Mesendoderm (in vitro differentiated cells): ENCODE measurements around the gene LRRC32.

Source experiments
- DNase-seq: peaks from one replicate; pipeline ENCODE4 v3.0.0; 2013
- H2AK5ac ChIP-seq: 2 replicates; pipeline ENCODE4 v1.6.1; 2013; ENCODE audit warnings: low read length, inconsistent platforms
- H2BK120ac ChIP-seq: 2 replicates; pipeline ENCODE4 v1.6.1; 2013; ENCODE audit warnings: low read depth, mild to moderate bottlenecking, low read length, moderate library complexity, mixed read lengths
- H2BK15ac ChIP-seq: replicated peaks from 2 replicates; pipeline ENCODE4 v1.6.1; 2013; ENCODE audit warnings: low read depth, mild to moderate bottlenecking, moderate library complexity
- H2BK5ac ChIP-seq: 2 replicates; pipeline ENCODE4 v1.6.1; 2013; ENCODE audit warnings: low read length, inconsistent platforms
- H3K18ac ChIP-seq: 2 replicates; pipeline ENCODE4 v1.6.1; 2013; ENCODE audit warnings: mild to moderate bottlenecking, low read length, mixed read lengths
- H3K23ac ChIP-seq: one replicate; pipeline ENCODE4 v1.6.1; 2013; ENCODE audit warnings: low read length
- H3K27ac ChIP-seq: 2 replicates; pipeline ENCODE4 v1.5.1; 2013; ENCODE audit warnings: low read depth, mild to moderate bottlenecking, inconsistent platforms, low read length, moderate library complexity
- H3K27me3 ChIP-seq: 2 replicates; pipeline ENCODE4 v1.6.1; 2013; ENCODE audit warnings: low read length, control low read depth, mild to moderate bottlenecking, inconsistent platforms; ENCODE audit not compliant: insufficient read depth, poor library complexity
- H3K36me3 ChIP-seq: 2 replicates; pipeline ENCODE4 v1.6.1; 2013; ENCODE audit warnings: low read length, inconsistent platforms; ENCODE audit not compliant: control insufficient read depth, insufficient read depth
- H3K4ac ChIP-seq: one replicate; pipeline ENCODE4 v1.6.1; 2013; ENCODE audit warnings: low read depth, mild to moderate bottlenecking, low read length, moderate library complexity
- H3K4me1 ChIP-seq: 2 replicates; pipeline ENCODE4 v1.6.1; 2013; ENCODE audit warnings: low read depth, low read length, inconsistent platforms; ENCODE audit not compliant: control insufficient read depth
- H3K4me2 ChIP-seq: 2 replicates; pipeline ENCODE4 v1.6.1; 2013; ENCODE audit warnings: low read length
- H3K4me3 ChIP-seq: 2 replicates; pipeline ENCODE4 v1.5.1; 2013; ENCODE audit warnings: mild to moderate bottlenecking, low read length
- H3K56ac ChIP-seq: one replicate; pipeline ENCODE4 v1.6.1; 2013; ENCODE audit warnings: low read length
- H3K79me1 ChIP-seq: 2 replicates; pipeline ENCODE4 v1.6.1; 2013; ENCODE audit warnings: low read length, inconsistent platforms
- H3K79me2 ChIP-seq: 2 replicates; pipeline ENCODE4 v1.6.1; 2013; ENCODE audit warnings: mild to moderate bottlenecking, low read length; ENCODE audit not compliant: control insufficient read depth, insufficient read depth
- H3K9ac ChIP-seq: 2 replicates; pipeline ENCODE4 v1.6.1; 2013; ENCODE audit warnings: low read length, inconsistent platforms
- H4K5ac ChIP-seq: one replicate; pipeline ENCODE4 v1.6.1; 2013; ENCODE audit warnings: low read length
- H4K8ac ChIP-seq: one replicate; pipeline ENCODE4 v1.6.1; 2013; ENCODE audit warnings: low read depth, mild to moderate bottlenecking, control low read depth, low read length, moderate library complexity
- WGBS: extraction: QIAGEN DNeasy Blood & Tissue Kit; methylation state at CpG from one replicate; pipeline ENCODE4 v1.1.7; 2013; ENCODE audit warnings: low lambda C conversion rate, missing lambda C conversion rate; ENCODE audit not compliant: insufficient coverage; ENCODE audit errors: extremely low coverage; 5-methylcytosine and 5-hydroxymethylcytosine counted together

LRRC32 gene

DNA sequence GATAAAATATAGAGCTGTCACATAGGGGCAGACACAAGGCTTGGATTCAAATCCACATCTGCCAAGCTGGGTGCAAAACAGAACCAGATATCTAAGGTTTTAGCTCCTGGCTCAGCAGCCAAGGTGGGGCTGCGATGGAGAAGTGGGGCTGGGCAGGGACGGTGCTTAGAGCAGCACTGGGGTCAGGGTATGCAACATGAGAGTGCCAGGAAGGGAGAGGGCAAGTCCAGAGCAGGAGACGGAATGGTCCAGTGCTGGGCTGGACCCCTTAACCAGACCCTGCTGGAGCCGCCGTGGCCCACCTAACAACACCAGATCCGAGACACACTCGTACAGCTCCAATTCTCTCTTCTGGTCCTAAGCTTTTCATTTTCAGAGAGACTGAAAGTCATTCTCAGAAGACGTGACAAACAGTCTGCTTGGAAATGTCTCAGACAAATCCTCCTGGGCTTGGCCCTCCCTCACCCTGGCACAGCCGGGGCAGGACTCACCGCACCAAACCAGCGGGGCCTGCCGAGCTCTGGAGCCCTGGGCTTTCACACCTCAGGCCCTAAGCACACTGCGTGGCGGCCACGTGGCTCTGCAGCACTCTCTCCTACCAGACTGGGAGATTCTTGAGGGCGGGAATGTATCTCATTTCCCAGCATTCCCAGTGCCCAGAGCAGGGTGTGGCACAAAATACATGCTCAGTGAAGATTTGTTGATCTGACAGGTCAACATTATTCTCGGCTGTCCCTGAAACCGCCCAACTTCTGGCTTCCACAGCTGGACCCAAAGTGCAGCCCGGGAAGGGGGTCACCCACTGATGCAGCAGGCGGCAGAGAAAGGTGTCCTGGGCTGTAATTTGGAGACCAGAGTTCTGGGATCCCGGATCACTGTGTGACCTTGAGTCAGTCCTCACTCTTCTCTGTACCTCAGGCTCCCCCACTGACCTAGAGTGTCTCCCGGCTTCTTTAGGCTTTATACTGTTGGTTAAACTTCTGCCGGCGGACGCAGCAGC lies 11.6 kb downstream of the LRRC32 start:
- no peak for DNase-seq
- H3K27ac ChIP-seq: no peak overlapping the region
- WGBS: no CpG with 5 or more reads among the region's 25 CpGs

DNA sequence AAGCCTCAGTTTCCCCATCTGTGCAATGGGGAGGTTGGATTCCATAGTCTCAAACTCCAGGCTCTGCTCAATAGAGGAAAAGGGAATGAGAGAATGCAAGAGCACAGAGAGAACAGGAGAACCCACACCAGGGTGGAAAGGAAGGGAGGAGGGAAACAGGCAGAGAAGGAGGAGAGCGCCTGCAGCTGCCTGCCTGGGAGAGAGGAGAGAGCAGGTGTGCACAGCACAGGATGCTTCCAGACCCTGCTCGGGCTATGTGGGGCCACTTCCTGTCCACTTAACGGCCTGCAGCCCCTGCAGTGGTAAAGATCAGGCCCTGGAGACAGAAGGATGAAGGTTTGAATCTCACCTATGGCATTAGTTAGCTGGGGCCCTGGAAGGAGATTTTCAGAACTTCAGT lies 12.3 kb downstream of the LRRC32 start:
- no CpG with 5 or more reads among the region's 3 CpGs for WGBS
- H3K36me3 ChIP-seq: no peaks in the 10 kb centered on the region

More for the DNA sequence above, 11.6 kb downstream of the LRRC32 start:
- Histone ChIP-seq H3K79me1 (no peaks in the 10 kb centered on the region), H4K8ac (no peak overlapping the region), H2BK15ac (no peak overlapping the region), H3K4me1 (peaks cover 1% of the 10 kb centered on the region), H2AK5ac (no peak overlapping the region), H4K5ac (no peak overlapping the region), H3K36me3 (no peaks in the 10 kb centered on the region), H3K23ac (no peak overlapping the region), H3K18ac (no peak overlapping the region), H2BK5ac (no peak overlapping the region), H3K4ac (no peak overlapping the region), H3K56ac (no peak overlapping the region), H2BK120ac (no peak overlapping the region), H3K9ac (no peak overlapping the region), H3K4me3 (no peak overlapping the region), H3K79me2 (no peaks in the 10 kb centered on the region), H3K27me3 (no peaks in the 10 kb centered on the region), H3K4me2 (no peak overlapping the region)

DNA sequence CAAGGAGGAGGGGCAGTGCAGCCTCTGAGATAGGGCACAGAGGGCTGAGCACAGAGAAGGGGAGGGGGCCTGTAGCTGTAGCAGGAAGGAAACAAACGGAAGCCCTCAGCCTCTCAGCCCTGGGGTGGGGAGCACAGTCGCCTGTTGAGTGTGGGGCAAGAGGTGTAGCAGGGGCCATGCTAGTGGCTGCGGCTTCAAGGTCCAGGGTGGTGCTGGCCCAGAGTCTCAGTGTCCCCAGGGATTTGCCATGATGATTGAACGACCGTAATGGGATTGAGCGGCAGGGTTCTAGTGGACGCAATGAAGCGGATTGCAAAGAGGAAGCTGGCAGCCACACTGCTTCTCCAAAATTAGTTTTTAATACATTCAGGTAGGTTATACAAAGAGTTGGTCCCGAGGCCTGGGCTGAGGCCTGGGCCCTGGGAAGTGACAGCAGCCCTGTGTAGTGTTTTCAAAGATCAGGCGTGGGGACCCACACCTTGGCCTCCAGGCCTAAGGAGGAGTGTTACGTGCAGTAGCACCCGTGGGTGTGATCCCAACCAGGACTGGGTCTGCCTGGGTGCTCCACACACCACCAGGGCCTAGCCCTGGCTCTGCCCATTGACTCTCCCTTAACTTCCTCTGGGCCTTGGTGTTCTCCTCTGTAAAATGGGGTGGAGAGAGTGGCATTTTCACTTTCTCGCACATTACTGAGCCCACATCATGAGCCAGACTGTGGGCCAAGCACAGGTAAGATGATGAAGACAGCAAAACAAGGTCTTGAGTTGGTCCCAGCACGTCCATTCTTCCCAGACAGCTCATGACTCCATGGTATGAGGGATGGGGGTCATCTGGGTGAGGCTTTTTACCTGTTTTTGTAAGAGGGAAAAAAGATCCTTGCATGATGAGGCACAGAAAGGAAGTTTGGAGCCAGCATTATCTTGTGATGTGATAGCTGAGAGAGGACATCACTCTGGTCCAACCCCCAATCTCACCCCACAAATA lies 13.1 kb downstream of the LRRC32 start:
- no peak overlapping the region for H2BK120ac ChIP-seq
- H3K27ac ChIP-seq: no peak overlapping the region
- H3K27me3 ChIP-seq: no peaks in the 10 kb centered on the region
- peak overlapping the region; percentile 42 for H3K56ac ChIP-seq
- H3K36me3 ChIP-seq: no peaks in the 10 kb centered on the region
- no peak overlapping the region for H4K5ac ChIP-seq
- H3K79me1 ChIP-seq: no peaks in the 10 kb centered on the region
- H2BK5ac ChIP-seq: no peak overlapping the region
- DNase-seq: no peak
- no peak overlapping the region for H3K9ac ChIP-seq
- no peak overlapping the region for H3K23ac ChIP-seq
- no peak overlapping the region for H3K4me3 ChIP-seq
- H3K79me2 ChIP-seq: no peaks in the 10 kb centered on the region
- no peak overlapping the region for H3K4me2 ChIP-seq
- no peak overlapping the region for H4K8ac ChIP-seq
- H2BK15ac ChIP-seq: no peak overlapping the region
- H3K18ac ChIP-seq: no peak overlapping the region
- no CpG with 5 or more reads among the region's 14 CpGs for WGBS
- H3K4ac ChIP-seq: no peak overlapping the region
- H3K4me1 ChIP-seq: peaks cover 1% of the 10 kb centered on the region
- H2AK5ac ChIP-seq: no peak overlapping the region

More for the DNA sequence above, 12.3 kb downstream of the LRRC32 start:
- H3K79me1 ChIP-seq: no peaks in the 10 kb centered on the region
- no peak overlapping the region for H2BK15ac ChIP-seq
- DNase-seq: no peak
- no peak overlapping the region for H3K18ac ChIP-seq
- H2BK120ac ChIP-seq: no peak overlapping the region
- no peak overlapping the region for H3K27ac ChIP-seq
- no peak overlapping the region for H3K23ac ChIP-seq
- no peaks in the 10 kb centered on the region for H3K27me3 ChIP-seq
- H3K9ac ChIP-seq: no peak overlapping the region
- no peak overlapping the region for H4K5ac ChIP-seq
- no peak overlapping the region for H3K56ac ChIP-seq
- no peak overlapping the region for H3K4me2 ChIP-seq
- no peak overlapping the region for H3K4me3 ChIP-seq
- no peak overlapping the region for H4K8ac ChIP-seq
- H2BK5ac ChIP-seq: no peak overlapping the region
- H3K79me2 ChIP-seq: no peaks in the 10 kb centered on the region
- no peak overlapping the region for H2AK5ac ChIP-seq
- H3K4ac ChIP-seq: no peak overlapping the region
- peaks cover 1% of the 10 kb centered on the region for H3K4me1 ChIP-seq

DNA sequence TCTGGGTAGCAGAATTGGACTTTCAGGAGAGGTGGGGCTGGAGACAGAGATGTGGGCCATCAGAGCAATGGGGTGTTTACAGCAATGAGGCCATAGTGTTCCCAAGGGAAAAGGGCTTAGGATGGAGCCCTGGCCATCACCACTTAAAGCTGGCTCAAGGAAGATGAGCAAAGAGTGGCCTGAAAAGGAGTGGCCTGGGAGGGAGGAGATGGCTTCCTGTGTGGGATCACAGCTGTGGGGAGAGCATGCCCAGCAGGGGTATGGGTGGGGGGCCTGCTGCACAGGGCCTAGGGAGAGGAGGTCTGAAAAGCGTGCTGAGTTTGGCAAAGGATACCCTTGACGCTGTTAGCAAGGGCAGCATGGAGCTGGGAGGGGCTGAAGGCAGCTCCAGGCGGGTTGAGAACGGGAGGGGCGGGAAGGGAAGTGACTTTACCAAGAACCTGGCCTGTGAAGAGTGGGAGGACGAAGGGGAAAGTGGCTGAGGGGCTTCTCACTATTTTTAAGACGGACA lies 13.9 kb downstream of the LRRC32 start:
- Histone ChIP-seq H3K27ac (no peak overlapping the region), H3K56ac (peak overlapping the region; percentile 42), H3K36me3 (no peaks in the 10 kb centered on the region), H3K4ac (no peak overlapping the region), H2BK120ac (no peak overlapping the region), H3K4me3 (no peak overlapping the region), H3K79me2 (no peaks in the 10 kb centered on the region), H3K4me1 (peaks cover 1% of the 10 kb centered on the region), H2BK5ac (no peak overlapping the region), H3K9ac (no peak overlapping the region), H2AK5ac (no peak overlapping the region), H3K18ac (no peak overlapping the region), H4K8ac (no peak overlapping the region), H2BK15ac (no peak overlapping the region), H3K79me1 (no peaks in the 10 kb centered on the region), H3K23ac (no peak overlapping the region), H4K5ac (no peak overlapping the region), H3K4me2 (no peak overlapping the region), H3K27me3 (no peaks in the 10 kb centered on the region)
- no peak for DNase-seq
- no CpG with 5 or more reads among the region's 7 CpGs for WGBS

DNA sequence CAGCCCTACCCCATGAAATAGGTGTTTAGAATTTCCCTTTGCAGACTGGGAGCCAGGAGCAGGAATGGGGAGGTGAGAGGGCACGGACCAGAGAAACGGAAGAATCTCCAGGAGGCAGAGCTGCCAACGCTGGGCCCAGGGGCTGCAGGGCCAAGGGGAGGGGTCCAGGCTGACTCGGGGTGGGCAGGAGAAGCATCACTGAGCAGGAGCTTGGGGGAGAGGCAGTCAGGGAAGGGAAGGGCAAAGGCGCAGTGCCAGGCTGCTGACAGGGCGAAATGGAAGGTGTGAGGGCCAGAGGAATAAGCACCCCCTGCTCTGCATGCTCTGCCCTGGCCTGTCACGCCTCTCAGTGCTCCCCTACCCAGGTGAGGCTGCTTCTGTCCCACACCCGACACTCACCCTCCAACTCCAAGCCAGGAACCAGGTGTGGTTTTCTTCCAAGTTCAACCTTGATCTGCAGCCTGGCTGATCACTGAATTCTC lies 14.5 kb downstream of the LRRC32 start:
- WGBS: no CpG with 5 or more reads among the region's 8 CpGs

More for the DNA sequence above, 14.5 kb downstream of the LRRC32 start:
- peak overlapping the region; percentile 57 for H3K56ac ChIP-seq
- no peak overlapping the region for H3K9ac ChIP-seq
- no peaks in the 10 kb centered on the region for H3K79me2 ChIP-seq
- H3K4me2 ChIP-seq: no peak overlapping the region
- no peak overlapping the region for H3K4ac ChIP-seq
- H3K79me1 ChIP-seq: no peaks in the 10 kb centered on the region
- no peak overlapping the region for H4K5ac ChIP-seq
- no peak for DNase-seq
- H3K36me3 ChIP-seq: no peaks in the 10 kb centered on the region
- no peaks in the 10 kb centered on the region for H3K27me3 ChIP-seq
- H3K23ac ChIP-seq: no peak overlapping the region
- H3K4me1 ChIP-seq: peaks cover 1% of the 10 kb centered on the region
- H4K8ac ChIP-seq: no peak overlapping the region
- no peak overlapping the region for H2BK5ac ChIP-seq
- no peak overlapping the region for H3K18ac ChIP-seq
- H3K27ac ChIP-seq: no peak overlapping the region
- H2BK15ac ChIP-seq: no peak overlapping the region
- no peak overlapping the region for H2AK5ac ChIP-seq
- H3K4me3 ChIP-seq: no peak overlapping the region
- H2BK120ac ChIP-seq: no peak overlapping the region
